GM19023 (cell line): ENCODE data around the gene SPSB4.
"Not testable (repeated sequence)": the region's sequence is repeated elsewhere in the genome, so short reads cannot be mapped to it uniquely, and the experiment has no call there.

Experiments used
- ATAC-seq: cut with Tn5 transposase; IDR thresholded peaks from one replicate; pipeline ENCODE4 v1.9.1; 2021; ENCODE audit warnings: mild to moderate bottlenecking, moderate library complexity; ENCODE audit not compliant: unreplicated experiment

The SPSB4 gene

DNA sequence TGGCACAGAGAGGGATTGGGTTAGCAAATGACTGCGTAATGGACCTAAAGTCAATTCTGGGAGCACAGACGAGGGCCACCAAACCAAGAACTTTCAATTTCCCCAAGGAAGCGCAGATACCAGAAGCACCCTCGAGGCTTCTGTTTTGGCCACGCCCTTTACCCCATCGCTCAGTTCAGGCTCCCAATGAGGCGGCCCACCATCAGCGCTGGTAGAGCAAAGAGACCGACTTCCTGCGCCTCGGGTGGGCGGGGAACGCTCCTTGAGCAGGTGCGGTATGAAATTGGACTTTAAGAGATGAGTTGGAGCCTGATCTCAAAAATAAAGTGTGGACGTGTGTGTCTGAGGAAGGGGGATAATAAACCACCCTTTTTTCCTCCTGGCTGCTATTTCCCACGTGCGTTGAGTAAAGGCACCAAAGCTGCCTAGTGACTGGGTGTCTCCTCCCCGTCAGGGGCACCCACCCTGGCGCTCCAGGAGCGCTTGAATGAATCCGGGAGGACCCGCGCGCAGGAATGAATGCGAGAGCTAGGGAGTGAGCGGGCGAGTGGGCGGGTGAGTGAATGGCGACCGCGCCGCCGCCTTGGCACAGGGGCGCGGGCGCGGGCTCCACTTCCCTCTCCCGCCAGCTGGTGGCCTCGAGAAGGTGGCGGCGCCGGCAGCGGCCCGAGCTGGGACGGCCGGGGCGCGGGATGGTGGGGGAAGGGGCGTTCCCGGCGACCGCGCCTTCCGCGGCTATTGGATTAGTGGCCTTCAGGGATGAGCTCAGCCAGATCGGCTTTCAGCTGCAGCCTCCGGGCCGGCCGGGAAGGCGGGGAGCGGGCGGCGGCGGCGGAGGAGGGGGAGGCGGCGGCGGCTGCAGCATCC is at the start of gene SPSB4:
Gene SPSB4, plus strand, starts transcription at position 772 of the 867 bp plus-strand sequence. CDS start 14,758 bp downstream, outside the sequence.
- ATAC-seq = no peak

DNA sequence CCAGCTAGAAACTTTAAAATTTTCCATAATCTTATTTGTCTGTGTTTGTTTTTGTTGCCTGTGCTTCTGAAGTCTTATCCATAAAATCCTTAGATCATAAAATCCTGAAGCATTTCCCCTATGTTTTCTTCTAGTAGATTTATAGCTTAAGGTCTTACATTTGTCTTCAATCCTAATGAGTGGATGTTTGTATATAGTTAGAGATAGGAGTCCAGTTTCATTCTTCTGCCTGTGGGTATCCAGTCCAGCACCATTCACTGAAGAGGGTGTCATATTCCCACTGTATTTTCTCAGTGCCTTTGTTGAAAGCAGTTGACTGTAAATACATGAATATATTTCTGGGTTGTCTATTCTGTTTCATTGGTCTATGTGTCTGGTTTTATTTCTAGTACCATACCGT is 44.8 kb upstream of the SPSB4 start:
- no peak for ATAC-seq

DNA sequence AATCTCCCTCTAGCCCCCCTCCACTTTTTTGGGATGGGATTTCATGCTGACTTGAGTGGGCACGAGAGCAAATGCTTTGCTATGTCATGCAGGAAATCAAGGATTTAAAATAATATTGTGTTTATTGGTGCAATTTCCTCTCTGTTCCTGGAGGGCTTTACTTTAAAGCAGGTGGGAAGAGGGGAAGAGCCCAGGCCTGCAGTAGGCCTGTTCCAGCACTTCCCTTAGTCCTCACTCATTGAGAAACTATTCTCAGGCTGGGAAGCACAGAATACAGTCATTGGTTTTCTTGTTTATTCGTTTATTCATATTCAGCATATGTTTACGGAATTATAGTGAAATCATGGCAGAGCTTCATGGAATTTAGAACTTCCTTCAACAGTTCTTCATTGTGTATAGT is 41.7 kb upstream of the SPSB4 start:
- no peak for ATAC-seq

DNA sequence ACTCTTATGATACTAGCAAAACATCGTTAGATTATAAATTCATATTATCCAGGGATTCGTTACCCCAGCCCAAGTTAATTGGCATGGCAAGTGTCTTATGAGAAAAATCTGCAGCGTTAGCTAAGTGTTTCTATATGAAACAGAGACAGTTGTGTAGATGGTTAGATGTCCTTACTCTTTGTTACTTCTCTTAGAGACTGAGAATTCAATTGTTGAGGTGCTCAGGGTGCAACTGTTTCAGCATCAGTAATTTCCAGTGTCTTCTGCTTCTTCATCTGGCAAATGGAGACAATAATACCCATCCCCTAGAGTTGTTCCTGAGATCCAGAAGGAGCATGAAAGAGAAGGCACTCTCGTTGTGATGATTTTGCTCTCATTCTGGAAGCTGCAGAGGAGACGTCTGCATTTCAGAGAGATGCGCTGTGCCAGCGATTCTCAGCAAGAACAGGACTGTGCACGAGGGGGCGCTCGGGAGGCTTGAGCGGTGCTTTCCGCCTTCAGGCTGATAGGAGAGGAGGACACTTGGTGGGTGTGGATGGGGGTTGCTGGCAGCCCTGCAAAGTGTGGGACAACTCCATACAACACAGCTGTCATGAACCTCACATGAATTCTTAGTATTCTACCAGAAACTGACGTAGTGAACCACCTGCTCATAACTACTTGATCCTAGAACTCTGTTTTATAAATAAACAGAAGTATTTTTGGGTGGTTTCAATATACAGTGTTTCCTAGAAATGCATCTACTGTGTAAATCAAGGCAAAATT is 39.7 kb upstream of the SPSB4 start:
- ATAC-seq = no peak

DNA sequence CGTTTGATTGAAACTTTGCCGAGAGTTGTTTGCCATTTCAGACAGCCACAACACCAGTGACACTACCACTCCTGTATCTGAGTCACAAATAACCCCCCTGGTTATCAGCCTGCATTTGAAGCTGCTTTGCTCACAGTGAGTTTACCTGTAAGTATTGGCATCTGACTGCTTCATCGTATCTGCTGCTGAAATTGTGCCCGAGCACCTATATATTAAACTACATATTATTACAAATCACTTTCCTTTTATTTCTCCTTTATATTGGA is 39.2 kb upstream of the SPSB4 start:
- ATAC-seq = no peak

DNA sequence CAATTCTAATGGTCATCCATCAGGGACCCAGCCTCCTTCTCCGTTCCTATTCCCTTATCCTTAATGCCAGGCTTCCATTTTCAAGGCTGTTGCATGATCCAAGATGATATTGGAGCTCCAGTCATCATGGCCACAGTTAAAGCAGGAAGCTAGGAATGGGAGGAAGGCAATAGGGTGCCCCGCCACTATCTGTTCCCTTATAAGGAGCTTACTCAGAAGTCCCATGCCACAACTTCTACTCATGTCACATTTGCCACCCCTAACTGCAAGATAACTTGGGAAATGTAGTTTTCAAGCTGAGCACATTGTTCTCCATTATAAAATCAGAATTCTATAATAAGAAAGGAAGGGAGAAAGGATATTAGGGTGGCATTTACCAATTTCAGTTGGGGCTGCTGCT is 38.6 kb upstream of the SPSB4 start:
- no peak for ATAC-seq

DNA sequence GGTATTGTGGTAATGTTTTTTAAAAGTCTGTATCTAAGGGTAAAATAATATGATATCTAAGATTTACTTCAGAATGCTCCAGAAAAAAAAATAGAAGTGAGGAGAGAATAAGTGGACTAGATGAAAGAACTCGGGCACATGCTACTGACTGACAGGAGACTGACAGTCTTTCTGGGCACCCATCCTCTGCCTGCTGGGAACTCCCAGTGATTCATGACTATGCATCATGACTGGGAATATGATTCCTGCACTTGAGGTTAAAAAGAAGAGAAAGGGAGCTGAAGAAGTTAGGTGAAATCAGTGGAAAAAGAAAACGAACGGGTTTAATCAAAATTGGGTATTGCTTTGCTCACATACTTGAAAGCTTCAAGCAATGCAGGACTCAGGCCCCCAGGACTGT is 35.7 kb upstream of the SPSB4 start:
- ATAC-seq = no peak

DNA sequence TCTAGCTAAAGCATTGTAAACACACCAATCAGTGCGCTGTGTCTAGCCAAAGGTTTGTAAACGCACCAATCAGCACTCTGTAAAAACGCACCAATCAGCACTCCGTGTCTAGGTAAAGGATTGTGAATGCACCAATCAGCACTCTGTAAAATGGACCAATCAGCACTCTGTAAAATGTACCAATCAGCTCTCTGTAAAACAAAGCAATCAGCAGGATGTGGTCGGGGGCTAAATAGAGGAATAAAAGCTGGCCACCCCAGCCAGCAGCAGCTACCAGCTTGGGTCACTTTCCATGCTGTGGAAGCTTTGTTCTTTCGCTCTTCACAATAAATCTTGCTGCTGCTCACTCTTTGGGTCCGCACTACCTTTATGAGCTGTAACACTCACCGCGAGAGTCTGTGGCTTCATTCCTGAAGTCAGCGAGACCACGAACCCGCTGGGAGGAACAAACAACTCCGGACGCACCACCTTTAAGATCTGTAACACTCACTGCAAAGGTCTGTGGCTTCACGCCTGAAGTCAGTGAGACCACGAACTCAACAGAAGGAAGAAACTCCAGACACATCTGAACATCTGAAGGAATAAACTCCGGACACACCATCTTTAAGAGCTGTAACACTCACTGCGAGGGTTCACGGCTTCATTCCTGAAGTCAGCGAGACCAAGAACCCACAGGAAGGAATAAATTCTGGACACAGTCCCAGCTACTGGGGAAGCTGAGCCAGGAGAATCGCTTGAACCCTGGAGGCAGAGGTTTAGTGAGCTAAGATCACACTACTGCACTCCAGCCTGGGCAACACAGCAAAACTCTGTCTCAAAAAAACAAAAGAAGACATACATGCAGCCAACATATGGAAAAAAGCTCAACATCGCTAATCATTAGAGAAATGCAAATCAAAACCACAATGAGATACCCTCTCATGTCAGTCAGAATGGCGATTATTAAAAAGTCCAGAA is 33.5 kb upstream of the SPSB4 start:
- ATAC-seq = not testable (repeated sequence)

DNA sequence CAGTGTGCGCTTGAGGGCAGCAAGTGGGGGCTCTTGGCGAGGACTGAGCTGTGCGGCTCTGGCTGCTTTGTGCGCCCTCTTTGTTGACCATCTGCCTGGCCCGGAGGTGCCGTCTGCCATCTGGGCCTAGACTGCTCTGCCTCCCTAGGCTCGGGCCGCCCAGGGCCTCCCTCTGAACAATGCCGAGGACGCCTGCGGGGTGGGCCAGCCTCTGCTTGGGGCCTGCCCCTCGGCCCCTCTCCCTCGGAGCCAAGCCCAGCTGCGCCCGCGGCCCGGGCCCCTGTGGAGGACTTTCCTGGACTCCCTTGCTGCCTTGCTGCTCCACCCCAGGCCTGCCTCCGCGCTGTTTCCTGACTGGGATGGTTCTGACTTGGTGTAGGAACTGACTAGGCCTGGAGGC is 31.9 kb upstream of the SPSB4 start:
- no peak for ATAC-seq

DNA sequence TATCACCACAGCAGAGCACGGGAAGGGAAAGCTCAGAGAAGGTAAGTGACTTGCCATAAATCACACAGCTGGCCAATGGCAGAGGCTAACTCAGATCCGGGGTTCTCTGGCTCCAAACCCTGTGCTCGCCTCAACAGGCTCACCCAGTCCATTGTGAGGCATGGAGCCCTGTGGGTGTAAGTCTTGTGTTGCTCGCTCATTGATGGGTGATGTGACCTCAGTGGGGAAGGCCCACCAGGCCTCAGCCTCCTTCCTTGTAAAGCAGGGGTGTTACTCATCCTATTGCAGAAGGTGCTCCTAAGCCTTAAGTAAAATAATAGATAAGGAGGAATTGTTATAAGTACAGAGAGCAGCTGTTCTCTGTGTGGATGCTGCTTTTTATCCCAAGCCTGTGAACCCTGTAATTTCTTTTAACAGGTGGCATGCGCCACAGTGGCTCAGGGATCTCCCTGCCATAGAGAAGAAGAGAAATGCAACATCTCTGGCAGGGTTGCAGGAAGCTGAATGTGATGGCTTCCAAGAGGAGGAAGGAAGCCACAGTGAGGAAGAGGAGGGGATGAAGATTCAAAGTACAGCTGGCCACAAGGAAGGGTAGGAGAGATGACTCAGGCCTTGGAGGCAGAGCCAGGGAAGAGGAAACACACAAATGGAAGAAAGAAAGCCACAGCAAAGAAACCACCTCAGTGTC is 30.9 kb upstream of the SPSB4 start:
- no peak for ATAC-seq

DNA sequence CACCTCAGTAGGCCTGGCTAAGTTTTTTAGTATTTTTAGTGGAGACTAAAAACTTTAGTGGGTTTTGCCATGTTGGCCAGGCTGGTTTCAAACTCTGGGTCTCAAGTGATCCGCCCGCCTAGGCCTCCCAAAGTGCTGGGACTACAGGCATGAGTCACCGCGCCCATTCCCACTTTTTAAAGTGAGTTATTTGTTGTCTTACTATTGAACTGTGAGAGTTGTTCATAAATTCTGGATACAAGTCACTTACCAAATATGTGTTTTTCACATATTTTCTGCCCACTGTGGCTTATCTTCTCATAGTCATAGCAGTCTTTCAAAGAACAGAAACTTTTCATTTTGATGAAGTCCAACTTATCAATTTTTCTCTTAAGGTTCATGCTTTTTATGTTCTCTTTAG is 29.9 kb upstream of the SPSB4 start:
- no peak for ATAC-seq

DNA sequence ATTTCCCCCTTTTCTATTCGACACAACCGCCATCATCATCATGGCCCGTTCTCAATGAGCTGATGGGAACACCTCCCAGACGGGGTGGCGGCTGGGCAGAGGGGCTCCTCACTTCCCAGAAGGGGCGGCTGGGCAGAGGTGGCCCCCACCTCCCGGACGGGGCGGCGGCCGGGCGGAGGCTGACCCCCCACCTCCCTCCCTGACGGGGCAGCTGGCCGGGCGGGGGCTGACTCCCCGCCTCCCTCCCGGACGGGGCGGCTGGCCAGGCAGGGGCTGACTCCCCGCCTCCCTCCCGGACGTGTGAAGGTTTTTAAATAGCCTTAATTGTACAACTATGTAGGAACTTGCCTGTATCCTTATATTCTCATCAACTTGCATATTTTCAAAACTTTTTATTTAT is 20.9 kb upstream of the SPSB4 start:
- no peak for ATAC-seq

DNA sequence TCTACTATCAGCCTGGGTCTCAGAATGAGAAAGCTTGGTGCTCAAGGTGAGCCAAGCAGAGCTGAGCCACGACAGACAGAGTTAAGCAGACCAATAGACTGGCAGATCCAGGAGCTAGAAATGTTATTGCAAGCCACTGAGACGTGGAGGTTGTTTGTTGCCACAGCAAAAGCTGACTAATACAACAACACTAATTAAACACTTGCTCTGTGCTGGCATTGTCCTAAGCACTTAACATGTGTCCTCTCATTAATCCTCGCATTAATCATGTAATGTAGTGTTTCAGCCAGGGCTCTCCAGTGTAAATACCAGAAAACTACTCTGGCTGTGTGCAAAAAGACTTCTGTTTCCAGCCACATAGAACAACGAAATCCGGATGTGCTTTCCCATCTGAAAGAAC is 11.6 kb upstream of the SPSB4 start:
- no peak for ATAC-seq

DNA sequence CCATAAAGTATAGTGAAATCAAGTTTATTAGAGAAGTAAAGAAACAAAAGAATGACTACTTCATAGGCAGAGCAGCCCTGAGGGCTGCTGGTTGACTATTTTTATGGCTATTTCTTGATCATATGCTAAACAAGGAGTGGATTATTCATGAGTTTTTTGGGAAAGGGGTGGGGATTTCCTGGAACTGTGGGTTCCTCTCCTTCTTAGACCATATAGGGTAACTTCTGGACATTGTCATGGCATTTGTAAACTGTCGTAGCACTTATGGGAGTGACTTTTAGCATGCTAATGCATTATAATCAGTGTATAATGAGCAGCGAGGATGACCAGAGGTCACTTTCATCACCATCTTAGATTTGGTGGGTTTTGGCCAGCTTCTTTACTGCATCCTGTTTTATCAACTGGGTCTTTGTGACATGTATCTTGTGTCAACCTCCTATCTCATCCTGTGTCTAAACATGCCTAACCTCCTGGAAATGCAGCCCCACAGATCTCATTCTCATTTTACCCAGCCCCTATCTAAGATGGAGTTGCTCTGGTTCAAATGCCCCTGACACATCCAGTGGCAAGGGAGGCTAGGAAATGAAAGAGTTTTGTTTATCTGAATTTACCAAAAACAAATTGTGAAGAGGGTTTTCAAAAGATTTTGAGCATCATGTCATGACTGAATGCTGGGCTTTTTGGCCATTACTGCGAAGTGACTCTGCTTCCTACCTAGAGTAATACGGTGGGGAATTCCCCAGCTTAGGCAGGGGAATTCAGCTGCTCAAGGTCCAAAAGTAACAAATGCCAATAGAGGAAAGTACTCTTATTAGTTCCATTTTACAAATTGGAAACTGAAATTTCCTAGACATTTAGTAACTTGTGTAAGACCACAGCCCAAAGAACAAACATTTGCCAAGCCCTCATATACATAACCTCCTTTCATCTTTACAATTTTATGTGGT is 6.2 kb upstream of the SPSB4 start:
- ATAC-seq = peak; percentile 71

DNA sequence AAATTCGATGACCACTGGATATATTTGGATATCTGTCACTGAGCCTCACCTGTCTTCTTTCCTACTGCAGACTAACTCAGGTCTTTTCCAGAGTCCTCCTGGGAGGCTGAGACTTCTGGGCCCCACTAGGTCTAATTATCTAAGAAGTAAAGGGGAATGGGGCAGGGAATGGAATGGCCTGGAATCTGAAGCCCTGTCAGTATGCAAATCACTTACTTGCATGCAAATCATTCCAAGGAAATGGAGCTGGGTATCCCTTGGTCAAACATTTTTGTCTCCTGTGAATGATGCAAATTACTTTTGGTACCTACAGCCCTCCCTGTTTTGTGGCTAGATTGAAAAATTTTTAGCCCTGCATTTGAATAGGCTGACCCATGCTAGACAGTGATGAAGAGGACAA is 5.3 kb upstream of the SPSB4 start:
- no peak for ATAC-seq

DNA sequence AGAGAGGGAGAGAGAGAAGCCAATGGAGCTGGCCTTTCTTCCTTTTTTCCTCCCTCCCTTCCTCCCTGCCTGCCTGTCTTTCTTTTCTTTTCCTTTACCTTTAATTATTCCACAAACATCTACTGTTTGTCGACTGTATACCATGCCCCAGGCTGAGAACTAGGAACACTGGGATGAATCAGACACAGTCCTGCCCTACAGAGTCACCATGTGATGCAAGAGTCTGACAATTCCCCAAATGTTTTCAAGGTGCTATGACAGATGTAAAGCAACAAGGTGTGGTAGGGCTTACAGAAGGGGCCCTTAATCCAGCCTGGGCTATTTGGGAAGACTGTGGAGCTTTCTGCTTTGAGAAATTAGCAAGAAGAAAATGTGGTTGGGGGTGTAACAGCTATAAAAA is 4.0 kb upstream of the SPSB4 start:
- ATAC-seq = no peak

DNA sequence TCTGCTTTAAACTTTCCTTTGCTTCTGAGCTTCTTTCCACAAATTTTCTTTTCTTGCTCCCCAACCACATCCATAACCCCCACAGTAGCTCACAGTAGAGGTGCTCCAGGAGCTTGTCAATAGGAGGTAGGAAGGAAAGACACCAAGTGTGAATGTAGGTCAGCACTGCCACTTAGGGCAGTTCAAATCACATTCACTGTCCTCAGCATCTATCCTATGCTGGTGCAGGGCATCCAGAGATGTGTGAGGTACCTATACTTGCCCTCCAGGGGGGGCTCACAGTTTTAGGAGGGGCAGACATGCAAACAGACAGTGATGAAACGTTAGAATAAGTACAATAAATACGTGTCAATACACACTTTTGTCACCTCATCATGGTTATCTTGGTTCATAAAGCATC is 1.5 kb upstream of the SPSB4 start:
- ATAC-seq = no peak

DNA sequence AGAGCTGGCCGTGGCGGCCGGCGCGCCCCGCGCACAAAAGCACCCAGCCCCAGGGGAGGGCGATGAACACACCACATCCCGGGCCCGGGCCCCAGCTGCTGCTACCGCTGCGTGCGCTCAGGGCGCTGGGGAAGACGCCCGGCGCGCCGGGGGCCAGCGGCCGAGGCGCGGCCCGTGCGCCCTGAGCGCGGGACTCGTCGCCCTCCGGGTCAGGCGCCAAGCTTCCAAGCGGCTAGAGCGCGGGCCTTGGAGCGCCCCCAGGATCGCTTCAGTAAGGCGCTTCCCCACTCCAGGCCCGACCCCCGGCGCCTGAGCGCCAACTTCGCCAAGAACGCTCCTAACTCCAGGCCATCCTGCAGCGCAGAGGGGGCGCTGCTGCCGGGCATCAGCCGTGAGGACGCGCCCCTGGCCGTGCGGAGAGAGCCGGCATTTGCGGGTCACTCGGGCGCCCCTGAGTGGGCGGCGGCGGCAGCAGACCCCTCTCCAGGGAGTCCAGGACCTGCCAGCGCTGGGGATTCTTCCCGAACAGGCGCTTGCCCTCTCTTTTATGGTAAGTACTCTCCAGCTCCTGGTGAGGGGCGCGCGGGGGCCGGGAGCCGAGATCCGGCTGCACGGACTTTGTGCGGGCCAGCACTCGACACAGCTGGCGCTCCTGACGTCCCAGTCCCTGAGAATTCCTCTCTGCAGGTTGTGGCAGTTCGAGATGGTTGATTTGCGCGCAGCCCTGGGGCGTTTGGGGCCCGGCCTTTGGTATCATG is 475 bp downstream of the SPSB4 start:
- ATAC-seq = no peak
